ENCODE measurements around the gene ABTB2.

DNA sequence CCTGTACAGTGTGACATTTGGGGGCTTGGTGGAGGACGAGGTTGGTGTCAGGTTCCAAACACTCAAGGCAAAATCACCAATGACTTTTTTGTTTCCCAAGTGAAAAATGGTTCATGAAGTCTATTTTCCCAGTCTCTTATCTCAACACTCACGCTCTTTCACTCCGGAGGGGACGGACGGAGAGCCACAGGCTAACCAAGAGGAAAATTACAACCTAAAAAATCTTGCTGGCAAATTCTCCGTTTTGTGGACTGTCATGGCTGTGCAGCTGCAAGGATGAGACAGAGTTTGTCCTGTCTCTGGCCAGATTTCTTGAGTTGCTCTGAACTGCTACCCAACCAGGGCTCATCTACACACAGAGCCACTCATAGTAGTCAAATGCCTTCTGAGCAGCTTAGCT lies 101.2 kb downstream of the ABTB2 start:
- TF ChIP-seq, protein P1, sequence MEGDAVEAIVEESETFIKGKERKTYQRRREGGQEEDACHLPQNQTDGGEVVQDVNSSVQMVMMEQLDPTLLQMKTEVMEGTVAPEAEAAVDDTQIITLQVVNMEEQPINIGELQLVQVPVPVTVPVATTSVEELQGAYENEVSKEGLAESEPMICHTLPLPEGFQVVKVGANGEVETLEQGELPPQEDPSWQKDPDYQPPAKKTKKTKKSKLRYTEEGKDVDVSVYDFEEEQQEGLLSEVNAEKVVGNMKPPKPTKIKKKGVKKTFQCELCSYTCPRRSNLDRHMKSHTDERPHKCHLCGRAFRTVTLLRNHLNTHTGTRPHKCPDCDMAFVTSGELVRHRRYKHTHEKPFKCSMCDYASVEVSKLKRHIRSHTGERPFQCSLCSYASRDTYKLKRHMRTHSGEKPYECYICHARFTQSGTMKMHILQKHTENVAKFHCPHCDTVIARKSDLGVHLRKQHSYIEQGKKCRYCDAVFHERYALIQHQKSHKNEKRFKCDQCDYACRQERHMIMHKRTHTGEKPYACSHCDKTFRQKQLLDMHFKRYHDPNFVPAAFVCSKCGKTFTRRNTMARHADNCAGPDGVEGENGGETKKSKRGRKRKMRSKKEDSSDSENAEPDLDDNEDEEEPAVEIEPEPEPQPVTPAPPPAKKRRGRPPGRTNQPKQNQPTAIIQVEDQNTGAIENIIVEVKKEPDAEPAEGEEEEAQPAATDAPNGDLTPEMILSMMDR (conservative IDR thresholded peaks at IDR 0.05; ENCODE audit: low read length) = no peak
- TF ChIP-seq EZH2phosphoT487 (IDR thresholded peaks at IDR 0.05; ENCODE audit: borderline replicate concordance, low read depth, low read length) = no peak
